HEK293 (cell line): ENCODE data around the gene ZNF574.

Experiments
- CTCF ChIA-PET: fragments of 350-600 bp; formaldehyde crosslinking; extraction: SDS; loops from one replicate; lab custom pipeline; 2021; ENCODE audit warnings: antibody characterized with exemption; lab: Yijun Ruan, JAX
- POLR2A ChIA-PET: fragments of 300-600 bp; formaldehyde crosslinking; extraction: SDS; loops from one replicate; lab custom pipeline; 2020; ENCODE audit warnings: antibody characterized with exemption, inconsistent platforms; lab: Yijun Ruan, JAX
- H3K27ac ChIP-seq: fragments of 200-500 bp; sonication (Bioruptor generic); 2 replicates; pipeline ENCODE4 v1.5.1; 2014; ENCODE audit warnings: low read depth, low read length, control low read depth, inconsistent platforms; ENCODE audit errors: extremely low read depth
- H3K36me3 ChIP-seq, 2 experiments: fragments of 200-500 bp in 1 of 2; sonication (Bioruptor generic) in 1 of 2; 1 replicate in 1 of 2; 2 replicates in 1 of 2; pipeline ENCODE4 v1.5.1; 2014 to 2017; ENCODE audit warnings: inconsistent platforms in 2 of 2, low read length in 2 of 2; ENCODE audit not compliant: control insufficient read depth in 2 of 2, insufficient read depth in 1 of 2
- H3K4me1 ChIP-seq: fragments of 200-500 bp; sonication (Bioruptor generic); 2 replicates; pipeline ENCODE4 v1.5.1; 2014; ENCODE audit warnings: mild to moderate bottlenecking, low read length, inconsistent platforms; ENCODE audit not compliant: control insufficient read depth, insufficient read depth
- H3K4me3 ChIP-seq: 2 replicates; pipeline ENCODE4 v1.5.1; 2011; ENCODE audit warnings: low read depth, mild to moderate bottlenecking, control low read depth, low read length, moderate library complexity
- H3K9me3 ChIP-seq: fragments of 200-500 bp; sonication (Bioruptor generic); 2 replicates; pipeline ENCODE4 v1.5.1; 2014; ENCODE audit warnings: low read depth, low read length, inconsistent platforms; ENCODE audit not compliant: control insufficient read depth, insufficient read depth
- GLIS2 ChIP-seq: fragments of 450-650 bp; formaldehyde crosslinking; IDR thresholded peaks from 2 replicates; pipeline ENCODE4 v1.5.1; 2016; ENCODE audit warnings: missing biosample characterization, missing genetic modification characterization
- KLF1 ChIP-seq: fragments of 450-650 bp; formaldehyde crosslinking; IDR thresholded peaks from 2 replicates; pipeline ENCODE4 v1.5.1; 2016; ENCODE audit warnings: missing biosample characterization, missing genetic modification characterization
- KLF16 ChIP-seq: fragments of 450-650 bp; formaldehyde crosslinking; IDR thresholded peaks from 2 replicates; pipeline ENCODE4 v1.5.1; 2017; ENCODE audit warnings: missing biosample characterization, missing genetic modification characterization
- SCRT2 ChIP-seq: fragments of 450-650 bp; formaldehyde crosslinking; IDR thresholded peaks from 2 replicates; pipeline ENCODE4 v1.5.1; 2016; ENCODE audit warnings: missing biosample characterization, missing genetic modification characterization
- YY2 ChIP-seq: fragments of 450-650 bp; formaldehyde crosslinking; IDR thresholded peaks from 2 replicates; pipeline ENCODE4 v1.5.1; 2016; ENCODE audit warnings: missing biosample characterization, missing genetic modification characterization
- ZBTB1 ChIP-seq: fragments of 450-650 bp; formaldehyde crosslinking; IDR thresholded peaks from 2 replicates; pipeline ENCODE4 v1.5.1; 2016; ENCODE audit warnings: missing biosample characterization, missing genetic modification characterization
- ZBTB17 ChIP-seq: fragments of 450-650 bp; formaldehyde crosslinking; IDR thresholded peaks from 2 replicates; pipeline ENCODE4 v1.5.1; 2016; ENCODE audit warnings: missing biosample characterization, missing genetic modification characterization
- ZBTB44 ChIP-seq: fragments of 450-650 bp; IDR thresholded peaks from 2 replicates; pipeline ENCODE4 v1.5.1; 2018; ENCODE audit warnings: missing biosample characterization, mild to moderate bottlenecking, missing genetic modification characterization
- ZBTB48 ChIP-seq: fragments of 450-650 bp; formaldehyde crosslinking; IDR thresholded peaks from 2 replicates; pipeline ENCODE4 v1.5.1; 2016; ENCODE audit warnings: missing biosample characterization, missing genetic modification characterization
- ZFHX2 ChIP-seq: fragments of 450-650 bp; formaldehyde crosslinking; conservative IDR thresholded peaks from 2 replicates; pipeline ENCODE4 v1.5.1; 2016; ENCODE audit warnings: missing biosample characterization, missing genetic modification characterization
- ZIC2 ChIP-seq: fragments of 450-650 bp; formaldehyde crosslinking; IDR thresholded peaks from 2 replicates; pipeline ENCODE4 v1.5.1; 2016; ENCODE audit warnings: missing biosample characterization, missing genetic modification characterization
- ZNF10 ChIP-seq: fragments of 450-650 bp; formaldehyde crosslinking; IDR thresholded peaks from 2 replicates; pipeline ENCODE4 v1.5.1; 2017; ENCODE audit warnings: missing biosample characterization, missing genetic modification characterization
- ZNF202 ChIP-seq: fragments of 450-650 bp; formaldehyde crosslinking; IDR thresholded peaks from 2 replicates; pipeline ENCODE4 v1.5.1; 2016; ENCODE audit warnings: missing biosample characterization, missing genetic modification characterization, borderline replicate concordance
- ZNF266 ChIP-seq: fragments of 450-650 bp; formaldehyde crosslinking; IDR thresholded peaks from 2 replicates; pipeline ENCODE4 v1.5.1; 2016; ENCODE audit warnings: missing biosample characterization, missing genetic modification characterization, low read depth
- ZNF280C ChIP-seq: fragments of 450-650 bp; formaldehyde crosslinking; IDR thresholded peaks from 2 replicates; pipeline ENCODE4 v1.5.1; 2016; ENCODE audit warnings: missing biosample characterization, missing genetic modification characterization
- ZNF513 ChIP-seq: fragments of 450-650 bp; IDR thresholded peaks from 2 replicates; pipeline ENCODE4 v1.5.1; 2018; ENCODE audit warnings: missing biosample characterization, missing genetic modification characterization
- ZNF518A ChIP-seq: fragments of 450-650 bp; formaldehyde crosslinking; conservative IDR thresholded peaks from 2 replicates; pipeline ENCODE4 v1.5.1; 2016; ENCODE audit warnings: low read depth, missing biosample characterization, missing genetic modification characterization
- ZNF624 ChIP-seq: fragments of 450-650 bp; formaldehyde crosslinking; IDR thresholded peaks from 2 replicates; pipeline ENCODE4 v1.5.1; 2017; ENCODE audit warnings: missing biosample characterization, missing genetic modification characterization
- ZNF629 ChIP-seq: fragments of 450-650 bp; formaldehyde crosslinking; IDR thresholded peaks from 2 replicates; pipeline ENCODE4 v1.5.1; 2017; ENCODE audit warnings: missing biosample characterization, missing genetic modification characterization
- ZNF658 ChIP-seq: fragments of 450-650 bp; formaldehyde crosslinking; IDR thresholded peaks from 2 replicates; pipeline ENCODE4; 2016; ENCODE audit warnings: missing biosample characterization, missing genetic modification characterization
- ZNF704 ChIP-seq: fragments of 450-650 bp; formaldehyde crosslinking; IDR thresholded peaks from 2 replicates; pipeline ENCODE4 v1.5.1; 2016; ENCODE audit warnings: missing biosample characterization, missing genetic modification characterization
- ZNF707 ChIP-seq: fragments of 450-650 bp; formaldehyde crosslinking; IDR thresholded peaks from 2 replicates; pipeline ENCODE4 v1.5.1; 2016; ENCODE audit warnings: missing biosample characterization, missing genetic modification characterization

Gene ZNF574

GRCh38 chr19:42091300-42091699, 15.3 kb downstream of the ZNF574 start:
- 0 out of 2 replicates have a peak overlapping the region, but pooled peaks have one; percentile 9 for H3K27ac ChIP-seq
- TF ChIP-seq ZIC2 (no peak), ZFHX2 (tag by site-specific recombination) (no peak), GLIS2 (tag by site-specific recombination) (no peak; the same call in 1 of the 2 replicates), ZNF658 (no peak), ZNF513 (tag by site-specific recombination) (peak; percentile 80), ZNF629 (no peak), ZBTB1 (no peak), ZNF10 (0 out of 2 replicates have a peak, but pooled peaks have one; percentile 15), ZNF704 (no peak), ZNF202 (tag by site-specific recombination) (no peak), KLF16 (no peak)
- no peaks in the 10 kb centered on the region for H3K4me1 ChIP-seq
- ChIA-PET CTCF (interaction anchor here (0.9 to 3.3 kb wide), 3 partner anchors 12 to 24 kb away, joined by 3 to 19 read pairs (median 4); no protein-coding TSS in a partner anchor), POLR2A (interaction anchor here (0.7 kb wide), 1 partner anchor 229 kb away, joined by 5 read pairs; no protein-coding TSS in a partner anchor)
- H3K36me3 ChIP-seq = no peaks in the 10 kb centered on the region
- no peaks in the 10 kb centered on the region for H3K9me3 ChIP-seq
- H3K4me3 ChIP-seq = no peak overlapping the region

- Histone ChIP-seq H3K9me3 (no peaks in the 10 kb centered on the region), H3K27ac (no peak overlapping the region), H3K4me1 (no peaks in the 10 kb centered on the region), H3K36me3 (no peaks in the 10 kb centered on the region), H3K4me3 (no peak overlapping the region)
- CTCF ChIA-PET = interaction anchor here (0.6 to 3.3 kb wide), 5 partner anchors 10 to 23 kb away, joined by 3 to 19 read pairs (median 4); no protein-coding TSS in a partner anchor
- POLR2A ChIA-PET = interaction anchor here (0.7 kb wide), 1 partner anchor 229 kb away, joined by 5 read pairs; no protein-coding TSS in a partner anchor
- TF ChIP-seq ZNF280C (tag by site-specific recombination) (no peak), ZBTB48 (0 out of 2 replicates have a peak, but pooled peaks have one; percentile 45), YY2 (tag by site-specific recombination) (0 out of 2 replicates have a peak, but pooled peaks have one; percentile 46), ZNF266 (no peak), ZBTB44 (no peak), ZFHX2 (tag by site-specific recombination) (0 out of 2 replicates have a peak, but pooled peaks have one; percentile 21), ZNF518A (tag by site-specific recombination) (no peak), ZNF624 (tag by site-specific recombination) (no peak), ZNF707 (tag by site-specific recombination) (no peak), SCRT2 (tag by site-specific recombination) (peak; percentile 45; the same call in 1 of the 2 replicates), KLF1 (tag by site-specific recombination) (peak; percentile 39; the same call in 1 of the 2 replicates), ZBTB17 (tag by site-specific recombination) (peak; percentile 74)
Observed at GRCh38 chr19:42091742-42092141, 15.8 kb downstream of the ZNF574 start.
